Activated effector memory CD4-positive, alpha-beta T cell treated with anti-CD3 and anti-CD28 coated beads, Interleukin-2, amount 50 U/mL, for 16 hours (primary cell): Measurements from ENCODE around the gene FHIT.

Experiments
- DNase-seq: peaks from one replicate; pipeline ENCODE4 v3.0.0-alpha.2; 2020

FHIT gene

GRCh38 chr3:60366486-60366885, 884.8 kb downstream of the FHIT start:
- DNase-seq, result no peak

DNA sequence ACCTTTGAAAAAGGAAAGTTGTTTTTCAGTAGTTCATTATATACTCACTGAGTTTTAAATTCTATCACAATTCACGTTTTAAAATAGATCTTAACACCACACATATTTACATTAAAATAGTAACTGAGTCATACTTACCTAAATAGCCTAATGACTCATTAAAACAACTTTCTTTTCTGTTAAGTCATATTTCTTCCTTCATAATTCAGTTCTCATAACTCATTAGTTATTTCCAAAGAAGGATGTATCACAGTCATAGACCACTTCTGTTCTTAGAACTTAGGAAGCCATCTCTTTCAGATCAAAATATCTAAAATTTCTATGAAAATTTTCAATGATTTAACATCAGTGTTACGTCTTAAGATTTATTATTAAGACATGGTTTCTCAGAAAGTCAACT, 885.9 kb downstream of the FHIT start:
- DNase-seq, result no peak

DNA sequence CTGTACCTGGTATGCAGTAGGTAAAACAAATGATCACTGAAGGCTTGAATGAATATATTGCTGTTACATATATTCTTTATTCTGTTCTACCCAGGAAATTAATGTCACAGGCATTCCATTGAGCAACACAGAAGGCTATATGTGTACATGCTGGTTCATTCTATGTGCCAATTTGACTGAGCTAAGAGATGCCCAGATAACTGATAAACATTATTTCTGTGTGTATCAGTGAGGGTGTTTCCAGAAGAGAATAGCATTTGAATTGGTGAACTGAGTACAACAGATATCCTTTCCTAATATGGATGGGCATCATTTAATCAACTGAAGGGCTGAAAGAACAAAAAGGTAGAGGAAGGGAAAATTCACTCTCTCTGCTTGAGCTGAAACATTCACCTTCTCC, 886.8 kb downstream of the FHIT start:
- no peak for DNase-seq

GRCh38 chr3:60363817-60364216, 887.4 kb downstream of the FHIT start:
- DNase-seq, result no peak

DNA sequence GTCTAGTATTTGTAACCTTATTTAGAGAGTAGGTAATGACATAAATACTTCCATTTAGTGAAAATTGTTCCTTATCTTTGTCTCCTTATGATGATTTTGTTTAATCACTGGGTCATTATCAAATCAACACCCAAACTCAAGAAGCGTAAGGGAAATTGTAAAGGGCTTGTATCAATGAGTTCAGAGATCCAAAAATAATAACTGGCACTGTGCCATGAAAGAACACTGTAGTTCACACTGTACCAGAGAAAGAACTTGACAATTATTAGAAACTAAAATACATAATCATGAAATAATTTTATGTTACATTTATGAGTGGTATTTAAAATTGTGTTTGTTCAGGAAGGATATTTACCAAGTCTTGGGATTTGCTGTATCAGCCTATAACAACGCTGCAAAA, 895.4 kb downstream of the FHIT start:
- no peak for DNase-seq

GRCh38 chr3:60351481-60351880, 899.8 kb downstream of the FHIT start:
- no peak for DNase-seq

DNA sequence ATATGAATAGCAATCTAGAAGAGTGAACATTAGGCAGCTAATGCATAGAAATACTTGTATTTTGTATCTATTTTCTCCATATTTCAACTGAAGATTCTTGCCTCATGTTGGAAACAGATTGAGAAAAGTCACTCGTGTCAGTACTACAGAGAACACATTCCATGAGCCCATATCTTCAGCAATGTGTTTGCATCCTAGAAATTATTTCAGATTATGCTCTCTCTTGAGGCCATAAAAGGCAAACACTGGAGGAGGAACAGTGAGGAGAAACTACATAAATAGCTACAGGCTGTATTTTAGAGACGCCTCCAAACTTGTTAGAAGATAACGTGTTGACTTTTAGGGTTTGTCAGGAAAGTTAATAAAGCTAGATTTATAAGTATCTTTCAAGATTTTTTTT, 906.9 kb downstream of the FHIT start:
- DNase-seq, result no peak

GRCh38 chr3:60343831-60344230, 907.4 kb downstream of the FHIT start:
- no peak for DNase-seq

GRCh38 chr3:60339304-60339703, 911.9 kb downstream of the FHIT start:
- DNase-seq, result no peak

- no peak for DNase-seq
Observed at GRCh38 chr3:60337421-60337820, 913.8 kb downstream of the FHIT start.

DNA sequence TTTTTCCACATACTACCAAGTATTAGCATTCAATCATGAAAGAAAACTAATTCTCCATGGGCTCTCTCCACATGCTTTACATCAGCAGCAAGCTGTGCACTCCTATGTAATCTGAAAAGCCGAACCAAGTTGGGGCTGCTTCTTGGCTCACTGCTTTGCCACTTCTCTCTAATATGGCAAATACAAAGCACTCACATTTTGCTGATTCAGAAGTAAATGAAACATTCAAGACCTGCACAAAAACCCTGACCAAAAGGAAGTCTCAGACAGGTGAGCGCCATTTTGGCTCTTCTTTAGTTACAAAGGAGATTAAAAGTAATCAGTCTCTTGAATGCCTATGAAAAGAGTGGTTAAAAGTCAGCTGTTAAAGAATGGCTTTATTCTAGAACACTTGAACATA, 915.2 kb downstream of the FHIT start:
- no peak for DNase-seq

- DNase-seq, result no peak
Observed at GRCh38 chr3:60333710-60334109, 917.5 kb downstream of the FHIT start.

DNA sequence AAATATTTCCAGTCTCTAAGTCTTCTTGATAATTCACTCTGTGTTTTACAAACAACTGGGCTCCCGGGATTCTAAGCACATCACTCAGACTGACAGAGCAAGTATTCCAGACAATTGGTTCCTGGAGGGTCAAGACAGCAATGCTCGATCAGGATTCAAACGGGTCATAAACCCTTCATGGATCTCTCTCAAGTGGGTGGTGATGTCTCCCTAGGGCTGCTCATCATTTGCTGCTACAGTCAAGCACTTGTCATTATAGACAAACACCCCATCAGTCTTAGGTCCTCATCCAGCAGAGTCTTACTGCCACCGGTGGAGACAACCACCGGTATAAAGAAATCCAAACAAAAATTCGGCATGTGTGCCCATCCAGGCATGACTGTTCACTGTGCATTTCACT, 921.1 kb downstream of the FHIT start:
- no peak for DNase-seq

- no peak for DNase-seq
Observed at GRCh38 chr3:60325610-60326170, 925.6 kb downstream of the FHIT start.

- no peak for DNase-seq
Observed at GRCh38 chr3:60323651-60324050, 927.6 kb downstream of the FHIT start.

DNA sequence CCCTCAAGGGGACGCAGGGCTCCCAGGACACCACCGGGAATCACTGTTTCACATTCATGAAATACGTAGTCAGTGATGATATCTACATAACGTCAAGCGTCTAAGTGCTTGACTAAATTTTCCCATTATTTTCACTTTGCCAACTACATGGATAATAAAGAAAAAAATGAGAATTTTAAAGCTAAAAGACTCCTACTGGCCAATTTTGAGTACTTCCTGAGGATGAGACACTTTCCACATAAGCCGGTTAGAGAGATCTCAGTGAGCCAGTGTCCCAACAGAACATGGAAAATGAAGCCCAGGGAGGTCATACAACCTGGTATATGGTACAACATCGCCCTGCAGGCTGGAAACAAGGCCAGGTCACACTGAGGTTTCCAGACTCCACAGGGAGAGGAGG, 928.1 kb downstream of the FHIT start:
- no peak for DNase-seq

DNA sequence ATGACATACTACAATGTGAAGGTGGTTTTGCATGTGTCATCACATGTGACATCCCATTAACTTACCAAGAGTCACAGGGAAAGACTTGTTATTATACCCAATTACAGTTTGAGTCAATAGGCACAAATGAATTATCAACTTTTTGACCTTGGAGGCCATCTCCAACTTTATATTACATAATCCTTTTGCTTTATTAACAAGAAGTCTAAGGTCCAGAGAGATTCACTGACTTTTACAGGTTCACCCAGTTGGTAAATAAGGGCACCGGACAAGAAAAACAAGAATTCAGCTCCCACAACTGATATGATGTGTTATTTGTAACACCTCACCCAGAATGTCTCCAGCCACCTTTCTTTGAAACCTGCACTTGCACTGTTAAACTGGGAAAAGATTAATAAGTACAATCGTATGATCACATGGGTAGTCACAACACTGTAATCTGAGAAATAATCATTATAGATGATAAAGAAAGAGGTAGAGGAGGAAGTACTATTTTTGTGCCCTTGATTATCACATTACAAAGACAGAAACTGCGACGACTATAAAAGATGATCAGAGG, 928.9 kb downstream of the FHIT start:
- DNase-seq, result no peak

- no peak for DNase-seq
Observed at GRCh38 chr3:60319179-60319858, 931.9 kb downstream of the FHIT start.

GRCh38 chr3:60316121-60316797, 935.0 kb downstream of the FHIT start:
- no peak for DNase-seq

- no peak for DNase-seq
Observed at GRCh38 chr3:60313951-60314461, 937.2 kb downstream of the FHIT start.

DNA sequence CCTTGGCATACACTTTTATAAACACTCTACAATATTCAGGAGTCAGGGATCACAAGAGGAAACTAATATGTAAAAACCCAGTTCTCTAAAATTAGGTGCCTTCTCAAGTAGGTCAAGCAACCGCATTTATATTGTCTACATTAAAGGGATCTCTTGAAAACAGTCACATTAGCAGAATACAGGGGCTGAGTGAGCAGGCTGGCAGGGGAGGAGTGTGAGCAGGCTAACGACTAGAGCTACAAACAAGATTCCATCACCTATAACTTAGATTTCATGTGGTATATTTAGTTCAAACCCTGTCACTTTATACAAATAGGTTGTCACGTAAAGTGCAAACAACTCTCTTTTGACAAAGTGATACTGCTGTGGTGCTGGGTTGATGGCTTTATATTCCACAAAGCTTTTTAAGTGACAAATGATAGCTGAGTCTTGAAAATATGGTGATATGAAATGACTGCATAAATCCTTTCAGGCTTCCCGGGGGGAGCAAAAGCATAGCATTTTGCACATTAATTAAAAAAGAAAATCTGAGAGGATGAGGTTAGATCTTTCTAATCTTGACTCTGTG, 937.9 kb downstream of the FHIT start:
- DNase-seq, result no peak

DNA sequence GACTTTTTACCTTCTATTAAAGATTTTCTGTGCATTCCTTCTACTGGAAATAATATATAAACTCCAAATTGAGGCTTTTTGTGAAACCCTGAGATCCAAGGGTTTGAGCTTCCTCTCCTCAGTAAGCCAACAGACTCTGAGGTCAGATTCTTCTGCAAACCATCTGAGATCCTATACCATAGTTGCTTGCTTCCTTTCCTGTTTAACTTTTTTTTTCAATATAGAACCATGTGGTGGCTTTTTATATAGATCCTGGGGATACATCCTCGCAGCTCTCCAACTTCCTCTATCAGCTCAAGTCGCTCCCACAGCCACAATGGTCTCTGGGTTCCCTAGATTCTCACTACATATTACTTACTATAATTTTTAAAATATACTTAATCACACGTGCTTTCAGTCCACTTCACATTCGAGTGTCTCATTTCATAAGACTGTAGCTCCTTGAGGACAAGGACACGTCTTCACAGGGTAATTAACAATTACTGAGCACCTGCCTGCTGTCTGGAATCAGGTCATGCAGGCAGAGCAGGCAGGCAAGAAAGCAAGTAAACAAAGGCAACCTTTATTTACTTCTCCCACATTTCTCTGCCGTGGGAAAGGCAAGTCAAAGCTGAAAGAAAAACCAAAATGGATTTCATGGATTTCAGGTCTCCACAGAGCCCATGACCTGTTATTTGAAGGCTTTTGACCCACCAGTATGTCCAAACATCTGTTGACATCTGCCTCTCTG, 941.5 kb downstream of the FHIT start:
- no peak for DNase-seq

DNA sequence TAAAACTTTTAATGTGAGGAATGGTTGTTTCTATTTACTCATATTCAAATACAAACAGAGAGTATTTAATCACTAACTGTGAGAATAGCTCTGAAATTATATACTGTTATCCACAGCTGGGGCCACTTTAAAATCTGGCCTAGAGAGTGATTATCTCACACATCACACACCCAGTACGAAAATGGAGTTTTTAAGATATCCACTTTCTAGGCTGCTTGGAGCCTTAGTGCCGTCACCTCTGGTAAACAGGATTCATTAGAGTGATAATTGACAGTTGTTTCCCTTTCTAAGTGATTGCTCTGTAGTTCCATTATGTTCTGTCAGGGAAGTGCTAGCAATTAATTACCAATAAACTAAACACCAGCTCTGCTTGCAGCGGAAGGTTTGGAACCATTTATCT, 942.4 kb downstream of the FHIT start:
- no peak for DNase-seq
